Measurements from ENCODE around the gene TP63.

TP63 gene

DNA sequence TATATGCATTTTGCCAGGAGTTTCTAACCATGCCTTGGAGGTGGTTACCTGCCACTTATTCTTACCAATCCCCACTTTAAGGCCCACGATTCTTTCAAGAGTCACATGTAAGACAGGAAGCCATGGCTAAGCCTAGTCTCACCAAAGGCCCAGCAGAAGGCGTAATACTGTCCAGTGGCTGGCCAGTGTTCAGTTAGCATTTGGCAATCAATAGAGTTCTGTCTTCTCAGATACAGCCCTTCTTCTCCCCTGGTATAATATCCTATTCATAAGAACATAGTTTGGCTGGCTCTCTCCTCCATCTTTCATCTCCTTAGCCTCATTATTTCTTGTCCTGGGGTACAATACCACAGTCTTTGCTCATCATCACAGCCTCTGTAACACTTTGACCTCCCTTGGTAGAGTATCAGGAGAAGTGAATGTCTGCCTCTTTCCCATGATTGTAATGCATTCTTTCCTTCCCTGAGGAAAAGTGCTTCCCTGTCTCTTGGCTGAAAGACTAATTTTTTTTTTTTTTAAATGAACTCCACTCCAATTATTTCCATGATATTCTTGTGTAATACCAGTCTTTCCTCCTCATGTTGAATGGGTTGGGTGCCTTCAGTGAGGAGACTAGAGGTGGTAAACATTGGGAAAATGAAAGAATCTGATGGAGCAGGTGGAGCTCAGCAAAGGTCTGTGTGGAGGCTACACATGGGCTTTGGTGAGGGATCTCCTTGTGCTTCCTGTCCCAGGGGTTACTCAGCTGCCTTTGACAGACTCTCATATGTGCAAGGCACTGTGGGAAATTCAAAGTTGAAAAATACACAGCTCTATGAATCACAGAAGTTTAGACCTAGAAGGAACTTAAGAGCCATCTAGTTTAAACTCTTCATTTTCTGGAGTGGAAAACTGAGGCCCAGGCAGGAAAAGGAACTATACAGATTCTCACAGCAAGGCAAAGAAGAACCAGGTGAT is 271.3 kb downstream of the TP63 start:
- DNase-seq (ENCODE audit: low read depth in 2 of 2, low spot score in 1 of 2) = no peak

DNA sequence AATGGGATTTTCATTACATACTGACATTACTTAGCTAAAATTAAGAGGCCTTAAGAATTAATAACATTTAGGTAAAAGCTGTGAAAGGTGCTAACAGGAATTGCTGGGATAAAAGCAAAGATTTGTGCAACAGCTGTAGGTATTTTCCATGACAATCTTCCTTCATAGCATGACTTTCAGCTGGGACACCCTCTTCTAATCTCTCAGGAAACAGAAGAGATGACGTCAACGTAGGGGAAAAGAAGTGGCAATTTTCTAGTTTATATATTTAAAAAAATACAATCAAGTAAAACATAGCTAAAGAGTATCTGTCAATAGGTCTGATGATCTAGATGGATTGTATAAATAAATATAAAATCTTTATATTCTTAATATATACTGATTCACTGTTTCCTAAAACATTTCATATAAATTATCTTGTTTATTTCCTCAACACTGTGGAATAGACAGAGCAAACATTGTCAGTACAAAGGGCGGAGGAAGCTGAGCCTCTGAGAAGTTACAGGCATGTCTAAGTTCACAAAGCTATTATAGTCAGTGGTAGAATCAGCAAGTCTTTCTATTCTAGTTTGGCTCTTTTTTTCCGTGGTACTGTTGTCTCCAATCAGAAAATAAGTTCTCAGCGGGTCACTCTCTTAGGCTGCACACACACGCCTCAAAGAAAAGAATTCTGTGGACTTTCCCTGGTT is 272.5 kb downstream of the TP63 start:
- no peak for DNase-seq (ENCODE audit: low read depth in 2 of 2, low spot score in 1 of 2)

DNA sequence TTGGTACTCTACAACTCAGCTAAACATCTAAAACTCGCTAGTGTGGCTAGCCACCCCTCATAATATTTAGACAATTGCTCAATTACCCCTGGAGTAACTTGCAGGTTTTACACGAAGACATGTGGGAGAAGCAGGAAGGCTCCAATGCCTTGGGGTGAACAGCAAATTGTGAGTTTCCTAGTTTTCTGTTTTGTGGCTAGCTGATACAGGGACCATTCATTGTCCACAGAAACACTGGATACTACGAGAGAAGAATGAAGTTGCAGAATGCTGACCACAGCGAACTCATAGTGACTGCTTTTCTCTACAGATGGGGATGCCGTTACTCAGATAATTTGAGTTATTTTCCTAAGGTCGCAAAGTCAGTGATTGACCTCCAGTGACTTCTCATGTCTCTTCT is 276.6 kb downstream of the TP63 start:
- DNase-seq (ENCODE audit: low read depth in 2 of 2, low spot score in 1 of 2) = no peak

DNA sequence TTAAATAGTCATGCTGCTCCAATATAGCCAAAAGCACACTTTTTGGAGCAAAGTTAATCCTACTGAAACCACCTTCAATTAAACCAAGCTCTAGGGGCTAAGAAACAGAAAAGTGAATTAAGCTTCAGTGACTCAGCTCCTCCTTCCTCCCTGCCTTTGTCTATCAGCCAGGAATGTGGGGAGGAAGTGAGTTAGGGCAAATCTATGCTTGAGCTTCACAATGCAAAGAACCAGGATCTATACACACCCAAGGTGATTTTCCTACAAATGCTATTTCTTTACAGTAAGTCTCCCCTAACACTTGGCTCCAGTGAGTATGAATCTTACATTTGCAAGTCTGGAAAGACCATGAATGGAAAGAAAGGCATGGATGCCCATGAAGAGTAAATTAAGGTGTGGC is 277.5 kb downstream of the TP63 start:
- DNase-seq (ENCODE audit: low read depth in 2 of 2, low spot score in 1 of 2) = no peak

DNA sequence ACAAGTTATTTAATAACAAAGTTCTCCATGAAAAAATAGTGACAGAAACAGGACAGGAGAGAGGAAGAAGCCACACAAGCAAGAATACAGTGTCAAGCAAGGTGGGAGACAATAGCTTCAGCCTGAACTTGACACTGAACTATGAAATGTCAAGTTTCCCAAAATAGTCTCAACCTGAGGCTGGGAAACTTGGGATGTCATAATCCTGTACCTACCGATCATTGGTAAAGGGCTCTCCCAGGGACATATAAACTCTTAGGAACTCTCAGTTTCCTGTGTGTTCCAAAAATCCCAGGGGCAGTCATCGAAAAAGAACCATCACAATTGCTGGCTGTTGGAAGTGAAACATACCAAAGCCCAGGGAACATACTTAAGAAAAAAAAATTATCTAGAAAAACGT is 277.9 kb downstream of the TP63 start:
- no peak for DNase-seq (ENCODE audit: low read depth in 2 of 2, low spot score in 1 of 2)

DNA sequence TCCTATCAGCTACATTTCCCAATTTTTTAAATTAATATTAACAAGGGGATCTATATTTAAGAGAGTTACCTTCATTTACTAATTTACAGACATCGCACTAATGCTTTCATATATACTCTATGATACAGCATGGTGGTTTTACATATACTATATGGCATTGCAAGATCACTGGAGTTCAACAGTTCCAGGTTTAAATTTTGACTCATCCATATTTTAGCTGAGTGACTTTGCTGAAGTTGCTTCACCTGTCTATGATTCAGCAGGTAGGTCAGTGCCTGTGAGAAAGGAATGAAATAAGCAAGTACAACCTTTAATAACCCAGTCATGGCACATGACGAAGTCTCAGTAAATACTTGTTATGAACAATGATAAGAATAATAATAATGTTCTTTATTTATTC is 278.4 kb downstream of the TP63 start:
- DNase-seq (ENCODE audit: low read depth in 2 of 2, low spot score in 1 of 2) = no peak

DNA sequence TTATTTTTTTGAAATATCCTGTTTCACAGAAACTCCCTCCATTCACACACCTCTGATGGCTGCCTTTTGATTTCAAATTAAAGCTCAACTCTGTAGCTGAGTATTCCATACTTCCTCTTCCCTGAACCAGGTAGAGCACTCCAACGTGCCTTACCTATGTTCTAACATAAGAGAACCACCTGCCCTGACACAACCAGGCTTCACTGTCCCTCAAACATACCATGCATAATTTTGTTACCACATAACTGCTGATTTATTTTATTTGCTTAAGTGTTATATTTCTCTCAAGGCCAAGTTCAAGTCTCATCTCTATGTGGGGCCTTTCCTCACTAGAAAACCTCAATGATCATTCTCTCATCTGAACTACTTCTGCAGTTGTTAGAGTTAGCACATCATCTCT is 279.8 kb downstream of the TP63 start:
- no peak for DNase-seq (ENCODE audit: low read depth in 2 of 2, low spot score in 1 of 2)

DNA sequence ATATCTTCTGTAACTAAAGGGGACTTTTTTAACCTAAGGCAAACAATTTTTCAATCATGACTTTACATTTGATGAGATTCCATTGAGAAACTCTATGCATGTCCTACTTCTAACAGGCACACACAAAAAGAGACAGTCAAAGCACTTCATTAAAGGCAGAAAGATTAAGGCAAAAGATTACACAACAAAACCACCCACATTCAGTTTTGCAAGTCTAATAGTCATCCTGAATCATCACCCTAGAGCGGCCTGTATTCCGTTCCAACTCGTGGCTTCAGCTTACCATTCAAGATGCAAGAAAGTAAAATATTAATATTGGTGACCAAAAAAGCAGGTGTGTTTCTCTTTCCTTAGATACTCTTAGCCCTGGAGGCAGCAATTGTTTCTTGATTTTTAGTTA is 283.6 kb downstream of the TP63 start:
- DNase-seq (ENCODE audit: low read depth in 2 of 2, low spot score in 1 of 2) = no peak

DNA sequence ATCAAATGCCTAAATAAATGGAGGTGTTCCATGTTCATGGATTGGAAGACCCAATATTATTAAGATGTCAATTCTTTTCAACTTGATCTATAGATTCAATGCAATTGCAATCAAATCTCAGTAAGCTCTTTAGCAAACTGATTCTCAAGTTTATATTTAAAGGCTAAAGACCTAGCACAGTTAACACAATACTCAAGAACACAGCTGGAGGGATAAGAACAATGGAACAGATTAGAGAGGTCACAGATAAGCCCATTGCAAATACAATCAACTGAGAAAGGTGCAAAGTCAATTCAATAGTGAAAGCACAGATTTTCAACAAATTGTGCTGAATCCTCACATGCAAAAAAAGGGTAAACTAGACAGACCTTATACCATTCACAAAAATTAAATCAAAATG is 290.6 kb downstream of the TP63 start:
- DNase-seq (ENCODE audit: low read depth in 2 of 2, low spot score in 1 of 2) = no peak

DNA sequence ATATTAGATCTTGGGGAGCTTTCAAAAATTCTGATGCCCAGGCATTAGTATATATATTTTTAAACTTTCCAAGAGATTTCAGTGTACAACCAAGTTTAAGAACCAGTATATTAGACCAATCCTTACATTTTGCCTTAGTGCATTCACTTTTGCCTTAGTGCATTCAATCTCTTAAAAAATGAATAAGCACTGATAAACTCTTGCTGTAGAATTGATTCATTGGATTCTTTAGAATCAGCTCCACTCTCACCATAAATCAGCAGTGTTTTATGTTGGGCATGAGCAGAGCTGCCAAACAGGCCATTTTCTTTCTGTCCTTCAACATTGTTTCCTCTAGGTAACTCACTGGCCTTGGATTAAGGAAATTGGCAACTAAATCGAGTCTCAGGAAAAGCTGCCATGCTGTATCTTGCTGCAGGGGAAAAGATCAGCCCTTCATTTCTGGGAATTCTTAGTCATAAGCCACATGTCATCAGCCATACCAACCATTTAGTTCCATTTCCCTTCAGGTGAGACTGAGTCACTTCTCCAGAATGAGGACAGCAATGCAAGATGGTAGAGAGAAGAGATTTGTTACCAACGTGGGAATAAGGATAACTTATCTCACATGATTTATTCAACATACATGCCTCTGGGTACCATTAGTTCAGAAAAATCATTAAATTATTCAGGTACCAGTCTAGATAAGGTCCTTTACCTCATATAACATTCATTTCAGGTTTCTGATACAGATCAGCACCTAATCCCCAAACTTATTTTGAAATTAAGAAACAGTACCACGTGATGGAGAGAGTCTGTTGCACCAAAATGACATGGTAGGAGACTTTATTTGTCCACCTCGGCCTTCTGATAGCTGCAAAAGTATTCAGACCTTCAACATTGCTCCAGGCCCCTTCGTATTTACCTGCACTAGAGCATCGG is 297.0 kb downstream of the TP63 start:
- no peak for DNase-seq (ENCODE audit: low read depth in 2 of 2, low spot score in 1 of 2)

DNA sequence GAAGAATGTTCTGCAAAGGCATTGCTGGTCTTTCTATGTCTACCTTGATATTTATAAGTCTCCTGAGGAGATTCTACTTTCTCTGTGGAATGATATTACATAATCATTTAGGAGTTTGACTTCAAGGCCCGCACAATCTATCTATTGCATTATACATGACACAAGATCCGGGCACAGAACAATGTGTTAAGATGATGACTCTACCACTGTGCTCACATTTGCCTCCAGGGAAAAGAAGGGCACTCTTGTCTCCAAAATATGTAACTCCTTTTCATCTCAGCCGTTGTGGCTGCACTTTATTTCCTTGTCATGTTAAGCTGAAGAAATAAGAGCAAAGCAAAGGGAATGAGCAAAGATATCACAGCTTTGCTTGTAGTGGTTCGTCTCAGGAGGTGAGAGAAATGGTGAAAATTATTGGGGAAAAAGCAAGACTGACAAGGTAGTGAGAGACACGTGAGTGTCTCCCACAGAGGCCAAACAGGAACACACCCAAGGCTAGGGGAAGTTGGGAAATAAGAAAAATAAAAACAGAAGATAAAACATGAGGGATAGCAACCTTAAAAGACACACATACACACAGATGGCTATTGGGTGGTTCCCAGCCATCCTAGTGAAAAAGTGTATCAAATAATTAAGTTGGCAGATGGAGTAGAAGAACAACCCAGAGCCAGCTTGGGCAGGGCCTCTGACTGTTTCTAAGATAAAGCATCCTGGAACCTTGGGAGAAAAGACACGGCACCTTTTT is 305.2 kb downstream of the TP63 start:
- DNase-seq (ENCODE audit: low read depth in 2 of 2, low spot score in 1 of 2) = no peak

DNA sequence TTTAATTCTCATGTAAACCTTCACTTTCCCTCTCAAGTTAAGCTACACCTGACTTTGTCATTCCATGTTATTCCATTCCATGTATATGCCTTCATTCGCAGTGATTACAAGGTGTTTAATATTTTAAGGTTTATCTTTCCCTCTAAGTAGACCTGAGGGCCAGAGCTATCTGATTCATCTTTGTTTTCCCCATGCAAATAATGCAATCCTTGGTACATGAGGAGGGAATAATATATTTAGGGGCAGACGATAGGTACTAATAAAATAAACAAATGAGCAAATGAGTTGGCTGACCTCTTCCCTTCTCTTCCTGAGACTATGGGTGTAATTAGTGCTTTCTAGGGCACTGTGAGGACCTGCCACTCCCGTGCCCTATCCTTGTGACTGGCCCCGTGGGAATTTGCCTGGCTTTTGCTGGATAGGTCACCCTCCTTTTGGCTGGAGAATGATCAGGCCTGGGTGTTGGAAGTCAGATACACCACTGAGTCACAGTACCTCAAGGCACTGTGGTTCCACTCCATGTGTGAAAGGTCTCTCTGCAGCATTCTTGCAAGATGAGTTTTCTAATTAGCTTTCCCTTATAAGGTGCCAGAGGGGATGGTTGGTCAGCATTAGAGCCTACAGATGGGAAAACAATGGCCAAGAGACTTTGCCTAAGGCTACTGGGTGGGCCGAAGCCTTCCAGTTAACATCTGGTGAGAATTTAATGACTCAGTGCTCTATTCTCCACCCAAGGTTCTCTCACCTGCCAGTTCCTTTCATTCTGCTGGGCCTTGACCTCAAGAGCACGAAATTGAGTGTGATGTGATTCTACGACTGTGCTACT is 306.3 kb downstream of the TP63 start:
- no peak for DNase-seq (ENCODE audit: low read depth in 2 of 2, low spot score in 1 of 2)

DNA sequence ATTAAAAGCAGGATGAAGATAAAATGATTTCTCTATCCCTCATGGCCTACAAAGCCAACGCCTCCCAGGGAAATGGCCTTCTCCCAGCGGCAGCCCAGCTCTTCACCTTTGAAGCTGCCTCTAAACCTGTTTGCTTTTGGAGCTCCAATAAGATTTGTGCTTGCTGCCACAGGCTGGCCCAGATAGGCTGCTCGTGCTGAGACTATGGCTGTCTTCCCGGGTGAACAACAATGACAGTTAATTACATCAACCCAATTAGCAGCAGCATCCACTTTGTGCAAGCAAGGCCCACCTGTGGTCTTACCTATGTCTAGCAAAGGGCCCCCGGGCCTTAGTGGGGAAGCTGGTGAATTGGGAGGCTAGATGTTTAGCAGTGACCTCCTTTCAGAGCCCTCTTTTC is 309.9 kb downstream of the TP63 start:
- DNase-seq (ENCODE audit: low read depth in 2 of 2, low spot score in 1 of 2) = no peak

DNA sequence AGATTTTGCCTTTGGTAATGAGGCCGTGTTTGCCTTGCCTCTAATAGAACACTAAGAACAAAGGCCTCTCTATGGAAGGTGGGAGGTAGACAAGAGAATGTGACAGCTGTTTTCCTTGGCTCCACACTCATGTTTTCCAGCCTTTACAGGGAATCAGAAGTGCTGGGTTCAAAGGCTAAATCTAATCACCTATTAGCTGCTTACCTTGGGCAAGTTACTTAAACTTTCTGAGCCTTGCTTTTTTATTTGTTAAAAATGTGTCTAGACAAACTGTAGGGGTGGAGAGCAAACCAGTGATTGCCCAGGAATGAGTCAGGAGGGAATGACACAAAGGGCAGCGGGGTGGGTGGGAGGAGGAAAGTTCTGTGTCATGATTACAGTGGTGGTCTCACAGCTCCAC is 310.5 kb downstream of the TP63 start:
- no peak for DNase-seq (ENCODE audit: low read depth in 2 of 2, low spot score in 1 of 2)

DNA sequence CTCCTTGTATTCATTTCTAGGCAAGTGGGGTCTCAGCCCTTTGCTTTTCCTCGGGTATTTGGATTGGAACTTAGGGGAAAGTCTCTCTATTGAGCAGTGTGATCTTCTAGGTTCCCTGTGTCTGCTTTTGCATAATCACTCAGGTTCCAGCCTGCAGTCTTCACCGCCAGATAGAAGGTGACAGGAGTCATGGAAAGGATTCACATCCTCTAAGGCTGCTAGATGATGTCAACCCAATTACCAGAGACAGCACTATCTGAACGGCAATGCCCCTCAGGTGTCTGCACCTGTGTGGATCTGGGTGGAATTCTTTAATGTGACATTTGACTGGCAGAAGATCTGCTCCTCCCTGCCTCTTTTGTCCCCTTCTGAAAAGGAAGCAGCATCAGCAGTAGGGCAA is 311.8 kb downstream of the TP63 start:
- DNase-seq (ENCODE audit: low read depth in 2 of 2, low spot score in 1 of 2) = no peak

DNA sequence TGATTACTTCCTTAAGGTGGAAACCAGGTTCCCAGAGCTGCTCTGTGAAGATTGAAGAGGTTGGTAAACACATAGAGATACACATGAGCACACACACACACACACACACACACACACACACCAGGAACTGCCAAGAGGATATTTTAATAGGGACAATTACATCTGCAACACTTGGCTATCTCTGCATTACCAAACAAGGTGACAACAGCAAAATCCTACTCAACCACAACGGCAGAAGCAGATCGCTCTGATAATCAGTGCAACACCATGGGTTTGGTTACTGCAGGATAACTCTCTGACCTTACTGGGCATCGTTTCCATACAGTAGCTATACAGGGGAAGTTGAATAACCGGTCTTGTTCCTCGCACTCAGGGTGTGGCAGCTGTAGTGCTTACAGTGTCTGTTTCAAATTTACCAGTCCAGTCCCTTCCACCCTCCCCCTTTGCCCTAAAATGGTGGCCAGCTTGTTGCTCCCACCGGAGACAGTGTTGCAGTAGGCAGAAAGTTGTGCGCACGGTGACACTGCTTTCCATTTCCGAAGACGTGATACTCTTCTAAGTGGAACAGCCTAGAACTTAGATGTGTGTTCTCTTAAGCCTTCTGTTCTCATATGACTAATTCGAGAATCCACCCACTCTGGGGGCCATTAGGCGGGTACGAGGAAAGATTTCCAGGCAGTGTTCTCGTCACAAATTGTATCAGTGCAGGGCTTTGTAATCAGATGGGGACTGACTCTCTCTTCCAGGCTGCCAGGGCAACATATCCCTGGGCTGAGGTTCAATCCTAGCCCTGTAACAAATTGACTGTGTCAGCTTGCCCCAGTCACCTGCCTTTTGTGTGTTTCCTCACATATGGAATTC is 313.3 kb downstream of the TP63 start:
- DNase-seq (ENCODE audit: low read depth in 2 of 2, low spot score in 1 of 2) = no peak

DNA sequence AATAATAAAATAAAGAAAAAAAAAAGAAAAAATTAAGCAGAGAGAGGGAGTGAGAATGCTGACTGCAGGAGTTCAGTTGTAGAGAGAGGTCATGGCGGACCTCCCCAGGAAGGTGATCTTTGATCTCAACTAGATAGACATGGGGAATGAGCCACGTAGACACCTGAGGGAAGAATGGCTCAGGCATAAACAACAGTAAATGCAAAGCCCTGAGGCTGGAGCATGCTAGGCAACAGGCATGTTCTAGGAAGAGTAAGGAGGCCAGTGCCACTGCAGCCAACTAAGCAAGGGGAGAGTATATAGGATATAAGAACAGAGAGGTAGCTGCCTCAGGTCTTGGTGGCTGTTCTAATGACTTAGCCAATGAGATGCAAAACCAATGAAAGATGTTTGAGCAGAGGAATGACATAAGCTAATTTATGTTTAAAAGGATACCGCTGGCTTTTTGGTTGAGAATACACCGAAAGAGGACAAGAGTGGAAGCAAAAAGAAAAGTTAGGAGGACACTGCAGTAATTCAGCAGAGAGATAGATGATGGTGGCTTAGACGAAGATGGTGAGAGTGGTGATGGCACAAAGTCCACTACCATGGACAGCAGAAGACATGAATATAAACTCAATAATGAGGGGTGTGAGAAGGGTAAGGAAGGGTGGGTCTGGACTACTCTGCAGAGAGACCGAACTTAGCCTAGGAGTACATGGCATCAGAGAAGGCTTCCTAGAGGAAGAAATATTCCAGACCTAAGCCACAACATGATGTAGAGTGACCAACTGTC is 314.9 kb downstream of the TP63 start:
- no peak for DNase-seq (ENCODE audit: low read depth in 2 of 2, low spot score in 1 of 2)

All from stimulated activated CD8-positive, alpha-beta memory T cell treated with anti-CD3 and anti-CD28 coated beads, Interleukin-4, amount 100 ng/mL, for 1 hour (primary cell).